Epithelial cell of esophagus (primary cell): ENCODE results near the gene SLC22A23.

Experiments used
- DNase-seq: peaks from one replicate; pipeline ENCODE4 v3.0.0; 2010; ENCODE audit warnings: low read depth
- H3K4me3 ChIP-seq: 2 replicates; pipeline ENCODE4 v1.5.1; 2011; ENCODE audit warnings: mild to moderate bottlenecking, low read length, control low read depth
- TF ChIP-seq, protein P1 (sequence below): IDR thresholded peaks from 2 replicates; pipeline ENCODE4 v1.5.1; 2011; ENCODE audit warnings: low read depth, mild to moderate bottlenecking, low read length, control low read depth, inconsistent platforms; ENCODE audit not compliant: insufficient read depth; ENCODE audit errors: missing control alignments

Gene SLC22A23

DNA sequence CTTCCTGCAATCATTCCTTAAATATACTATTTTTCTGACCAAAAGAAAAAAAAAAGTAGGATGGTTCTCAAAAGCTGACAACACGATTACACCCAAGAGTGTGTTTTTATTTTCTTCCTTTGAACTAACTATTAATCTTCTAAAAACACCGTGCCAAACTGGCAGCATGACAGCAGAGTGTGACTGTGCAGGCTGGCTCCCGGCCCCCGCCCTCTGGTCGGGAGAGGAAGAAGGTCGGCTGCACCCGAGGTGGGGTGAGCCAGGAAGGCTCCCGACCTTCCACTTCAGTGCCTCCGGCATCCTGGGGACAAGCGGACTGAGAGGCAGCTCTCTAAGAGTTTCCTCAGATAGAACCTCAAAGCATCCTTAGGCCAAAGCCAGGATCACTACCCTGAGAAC, 29.2 kb downstream of the SLC22A23 start:
- DNase-seq = peak; percentile 39
- no peak overlapping the region for H3K4me3 ChIP-seq
- TF ChIP-seq, protein P1, sequence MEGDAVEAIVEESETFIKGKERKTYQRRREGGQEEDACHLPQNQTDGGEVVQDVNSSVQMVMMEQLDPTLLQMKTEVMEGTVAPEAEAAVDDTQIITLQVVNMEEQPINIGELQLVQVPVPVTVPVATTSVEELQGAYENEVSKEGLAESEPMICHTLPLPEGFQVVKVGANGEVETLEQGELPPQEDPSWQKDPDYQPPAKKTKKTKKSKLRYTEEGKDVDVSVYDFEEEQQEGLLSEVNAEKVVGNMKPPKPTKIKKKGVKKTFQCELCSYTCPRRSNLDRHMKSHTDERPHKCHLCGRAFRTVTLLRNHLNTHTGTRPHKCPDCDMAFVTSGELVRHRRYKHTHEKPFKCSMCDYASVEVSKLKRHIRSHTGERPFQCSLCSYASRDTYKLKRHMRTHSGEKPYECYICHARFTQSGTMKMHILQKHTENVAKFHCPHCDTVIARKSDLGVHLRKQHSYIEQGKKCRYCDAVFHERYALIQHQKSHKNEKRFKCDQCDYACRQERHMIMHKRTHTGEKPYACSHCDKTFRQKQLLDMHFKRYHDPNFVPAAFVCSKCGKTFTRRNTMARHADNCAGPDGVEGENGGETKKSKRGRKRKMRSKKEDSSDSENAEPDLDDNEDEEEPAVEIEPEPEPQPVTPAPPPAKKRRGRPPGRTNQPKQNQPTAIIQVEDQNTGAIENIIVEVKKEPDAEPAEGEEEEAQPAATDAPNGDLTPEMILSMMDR = no peak

DNA sequence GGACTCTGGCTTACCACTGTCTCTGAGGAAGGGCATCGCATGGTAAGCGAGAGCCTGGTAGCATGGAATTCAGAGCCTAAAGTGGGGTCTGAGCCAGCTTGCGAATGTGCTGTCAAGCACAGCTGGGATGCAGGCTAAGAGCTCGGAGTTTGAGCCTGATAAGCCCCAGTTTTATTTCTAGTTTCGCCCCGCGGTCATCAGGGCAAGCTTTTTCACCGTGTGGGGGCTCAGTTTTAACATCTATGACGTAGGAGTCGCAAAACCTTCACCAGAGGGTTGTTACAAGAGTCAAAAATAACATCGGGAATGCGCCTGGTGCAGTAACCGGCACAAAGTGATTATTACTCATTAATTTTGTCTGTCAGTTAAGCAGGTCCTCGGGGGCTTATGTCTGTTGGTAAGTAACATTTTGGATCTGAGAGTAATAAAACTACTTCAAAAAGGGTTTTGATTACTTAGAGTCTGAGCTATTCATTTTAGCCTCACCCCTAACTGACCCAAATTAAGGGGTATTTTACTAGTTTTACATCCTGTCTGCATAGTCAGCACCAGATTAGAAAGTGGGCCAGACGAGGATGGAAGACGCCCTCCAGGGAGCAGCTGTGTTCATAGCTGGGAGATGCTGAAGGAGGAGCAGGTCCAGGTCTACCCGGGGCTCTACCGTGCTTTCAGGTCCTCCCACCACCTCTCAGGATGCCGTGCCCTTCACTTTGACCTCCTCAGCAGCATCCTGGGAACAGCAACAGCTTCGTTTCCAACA, 29.7 kb downstream of the SLC22A23 start:
- no peak overlapping the region for H3K4me3 ChIP-seq
- DNase-seq = no peak
- TF ChIP-seq, protein P1 = no peak

DNA sequence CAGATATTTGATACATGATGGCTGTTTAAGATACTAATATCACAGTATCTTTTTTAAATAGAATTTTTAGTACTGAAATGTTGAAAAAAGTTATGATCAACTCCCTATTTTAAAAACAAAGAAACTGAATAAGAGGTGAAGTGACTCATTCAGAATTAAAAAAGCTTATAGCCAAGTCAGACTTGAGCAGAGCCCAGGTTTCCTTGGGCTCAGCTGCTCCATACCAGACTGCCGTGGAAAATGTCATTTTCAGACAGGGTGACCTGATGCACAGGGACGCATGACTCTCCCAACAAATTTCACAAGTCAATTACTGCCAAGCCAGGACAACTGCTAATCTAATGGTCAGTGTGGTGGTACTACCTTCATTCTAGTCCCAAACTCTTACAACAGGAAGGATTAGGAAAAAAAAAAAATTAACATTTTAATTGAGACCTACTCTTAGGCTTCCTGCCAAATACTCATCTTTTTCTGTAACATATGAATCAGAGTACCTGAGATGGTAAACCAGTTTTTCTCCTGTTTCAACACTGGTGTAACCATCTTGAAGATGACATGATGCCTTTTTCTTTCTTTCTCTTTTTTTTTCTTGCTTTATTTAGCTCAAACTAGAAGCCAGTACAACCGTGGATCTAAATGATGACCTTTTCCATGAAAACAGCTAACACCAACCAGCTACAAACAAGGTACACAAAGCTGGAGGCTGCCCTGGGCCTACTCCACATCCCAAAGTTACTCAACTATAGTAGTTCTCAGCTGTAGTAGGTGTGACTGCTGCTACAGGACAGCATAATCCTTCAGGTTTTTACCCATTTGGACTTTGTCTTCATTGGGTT, 30.5 kb downstream of the SLC22A23 start:
- TF ChIP-seq, protein P1 = no peak
- DNase-seq = peak; percentile 89
- H3K4me3 ChIP-seq = no peak overlapping the region

- no peak overlapping the region for H3K4me3 ChIP-seq
- TF ChIP-seq, protein P1 = no peak
- DNase-seq = no peak
Measured at GRCh38 chr6:3425574-3425973, 31.3 kb downstream of the SLC22A23 start.

DNA sequence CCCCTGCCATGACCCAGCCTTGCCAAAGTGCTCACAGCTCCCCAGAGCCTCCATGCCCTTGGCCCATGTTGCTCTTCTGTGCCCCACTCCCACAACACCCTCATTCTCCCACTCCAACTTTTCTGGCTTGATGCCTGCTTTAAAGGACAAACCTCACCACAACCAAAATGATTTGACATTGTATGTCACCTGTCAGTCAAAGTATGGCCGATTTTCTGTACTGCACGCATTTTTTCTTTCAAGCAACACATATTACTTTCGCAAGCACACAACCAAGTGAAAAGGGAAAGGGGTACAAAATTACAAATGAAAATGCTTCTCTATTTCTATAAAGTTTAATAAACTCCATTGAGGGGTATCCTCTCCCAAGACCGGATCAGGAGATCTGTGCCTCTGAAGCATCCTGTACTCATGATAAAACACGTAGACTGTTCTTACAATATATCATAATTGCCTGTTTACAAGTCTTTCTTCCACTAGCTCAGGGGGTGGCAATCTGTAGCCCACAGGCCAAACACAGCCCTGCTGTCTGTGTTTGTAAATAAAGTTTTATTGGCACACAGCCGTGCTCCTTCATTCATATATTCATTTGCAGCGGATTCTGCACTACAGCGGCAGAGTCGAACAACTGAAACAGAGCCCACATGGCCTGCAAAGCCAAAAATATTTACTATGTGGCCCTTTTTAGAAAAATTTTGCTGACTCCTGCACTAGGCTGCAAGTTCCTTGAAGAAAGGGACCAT, 32.5 kb downstream of the SLC22A23 start:
- H3K4me3 ChIP-seq = no peak overlapping the region
- DNase-seq = no peak
- TF ChIP-seq, protein P1 = no peak

DNA sequence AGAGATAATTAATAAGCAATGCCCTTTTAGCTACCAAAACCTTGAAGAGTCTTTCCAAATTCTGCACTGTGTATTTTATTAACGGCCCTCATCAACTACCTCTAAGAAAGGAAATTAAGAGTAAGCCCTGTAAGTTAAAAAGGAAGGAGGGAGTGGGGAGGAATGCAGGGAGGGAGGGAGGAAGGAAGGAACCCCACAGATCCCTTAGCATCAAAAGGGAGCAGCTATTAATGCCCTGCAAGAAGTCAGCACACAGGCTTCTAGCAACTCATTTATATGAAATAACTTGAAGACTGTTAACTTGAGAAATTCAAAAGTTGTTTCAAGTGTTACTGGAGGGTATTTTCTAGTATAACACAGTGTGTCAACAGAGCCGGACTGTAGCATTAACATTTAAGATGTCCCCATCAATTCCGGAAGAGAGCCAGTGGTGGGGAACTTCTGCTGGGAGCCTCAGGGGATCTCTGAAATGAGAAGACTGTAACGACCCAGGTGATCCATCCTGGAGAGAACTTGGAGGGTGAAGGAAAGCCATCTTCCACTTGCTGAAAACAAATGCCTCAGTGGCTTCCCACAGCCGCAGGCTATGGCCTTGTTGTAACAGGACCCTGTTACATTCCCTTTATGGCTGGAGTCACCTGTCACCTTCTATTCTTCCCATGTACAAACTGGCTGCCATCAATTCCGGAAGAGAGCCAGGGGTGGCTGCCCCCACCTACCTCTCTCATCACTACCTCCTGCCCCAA, 33.2 kb downstream of the SLC22A23 start:
- TF ChIP-seq, protein P1 = no peak
- DNase-seq = no peak
- H3K4me3 ChIP-seq = no peak overlapping the region
